Bone marrow (tissue), 2 donors: ENCODE measurements around the gene GNPAT.

ENCODE experiments used
- DNase-seq, 2 donors: peaks; one replicate each; lab custom pipeline; 2025; lab: John Stamatoyannopoulos, UW

The GNPAT gene

GRCh38 chr1:231213831-231214573, 27.0 kb upstream of the GNPAT start:
- DNase-seq, result no peak

DNA sequence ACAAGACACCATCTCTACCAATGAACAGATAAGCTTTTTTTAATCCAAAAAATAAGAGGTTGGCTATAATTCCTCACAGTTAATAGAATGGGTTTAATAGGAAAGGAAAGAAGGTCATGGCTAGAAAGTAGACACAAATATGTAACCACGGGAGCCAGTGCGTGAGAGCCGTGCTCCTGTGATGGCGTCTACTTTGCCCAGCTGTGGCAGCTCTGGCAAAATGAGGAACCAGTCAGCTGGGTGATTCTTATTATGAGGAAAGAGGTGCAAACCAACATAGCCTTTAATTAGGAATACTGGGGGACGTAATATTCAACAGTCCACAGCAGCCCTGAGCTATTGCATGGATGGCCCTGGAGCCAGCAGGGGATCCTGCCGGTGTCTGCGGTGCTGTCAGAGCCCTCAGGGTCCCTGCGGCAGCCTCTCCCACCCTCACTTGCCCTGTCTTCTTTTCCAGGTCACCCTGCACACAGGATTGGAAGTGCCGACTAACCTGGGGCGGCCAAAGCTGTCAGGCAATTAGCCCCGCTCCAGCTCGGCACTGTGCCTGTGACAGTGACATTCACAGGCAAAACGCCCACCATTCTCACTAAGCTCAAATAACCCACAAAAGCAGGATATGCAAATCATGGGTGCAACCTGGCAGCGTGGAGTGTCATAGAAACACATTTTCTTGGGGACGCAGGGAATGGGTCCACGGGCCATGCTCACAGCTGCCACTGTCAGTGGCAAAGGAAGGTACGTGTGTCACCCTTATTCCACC, 25.9 kb upstream of the GNPAT start:
- DNase-seq, result peak in 1 of 2 donors; percentile 16

DNA sequence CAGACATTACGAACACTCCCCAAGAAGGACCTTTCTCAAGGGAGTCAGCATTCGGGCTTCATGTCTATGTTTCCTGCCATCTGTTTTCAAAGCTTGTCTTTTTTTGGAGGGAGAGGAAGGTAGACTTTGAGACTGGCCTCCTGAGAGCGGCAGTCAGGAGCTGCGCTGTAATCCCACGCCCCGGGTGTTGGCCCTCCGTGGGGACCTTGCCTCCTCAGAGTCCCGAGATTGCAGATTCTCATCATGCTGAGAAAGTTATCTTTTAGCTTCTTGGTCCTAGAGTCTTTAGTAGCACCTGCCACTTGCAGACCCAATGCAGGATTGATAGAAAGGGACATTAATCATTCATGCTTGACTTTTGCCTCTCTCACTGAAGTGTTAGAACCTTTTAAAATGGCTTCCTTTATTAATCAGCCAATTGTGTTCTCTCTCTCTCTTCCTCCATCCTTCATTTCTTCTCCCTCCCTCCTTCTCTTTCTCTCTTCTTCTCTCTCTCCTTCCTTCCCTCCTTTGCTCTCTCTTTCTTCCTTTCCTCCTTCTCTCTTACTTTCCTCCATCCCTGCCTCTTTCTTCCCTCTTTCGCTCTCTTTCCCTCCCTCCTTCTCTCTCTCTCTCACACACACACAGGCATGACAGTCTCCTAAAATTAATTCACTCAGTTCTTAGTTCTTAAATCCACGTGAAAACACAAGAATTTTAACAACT, 25.2 kb upstream of the GNPAT start:
- no peak for DNase-seq

DNA sequence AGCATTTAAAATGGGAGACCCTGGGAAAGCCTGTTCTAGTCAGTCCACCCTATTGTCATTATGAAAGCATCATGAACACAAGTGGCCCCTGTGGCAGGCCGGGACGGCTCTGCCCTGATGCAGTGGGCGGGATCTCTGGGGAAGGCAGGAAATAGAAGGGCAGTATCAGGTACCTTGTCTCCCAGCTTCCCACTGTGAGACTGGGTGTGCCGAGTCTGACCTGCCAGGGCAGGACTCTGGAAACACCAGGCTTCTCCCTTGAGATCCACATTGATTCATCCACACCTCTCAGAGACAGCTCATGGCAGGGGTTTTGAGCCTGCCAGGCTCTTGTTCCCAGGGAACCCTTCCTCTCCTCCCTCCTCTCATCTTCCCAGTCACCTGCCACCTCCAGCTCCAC, 24.5 kb upstream of the GNPAT start:
- DNase-seq, result no peak

- no peak for DNase-seq
Observed at GRCh38 chr1:231217056-231217455, 24.0 kb upstream of the GNPAT start.

GRCh38 chr1:231218078-231218477, 22.9 kb upstream of the GNPAT start:
- DNase-seq, result no peak

DNA sequence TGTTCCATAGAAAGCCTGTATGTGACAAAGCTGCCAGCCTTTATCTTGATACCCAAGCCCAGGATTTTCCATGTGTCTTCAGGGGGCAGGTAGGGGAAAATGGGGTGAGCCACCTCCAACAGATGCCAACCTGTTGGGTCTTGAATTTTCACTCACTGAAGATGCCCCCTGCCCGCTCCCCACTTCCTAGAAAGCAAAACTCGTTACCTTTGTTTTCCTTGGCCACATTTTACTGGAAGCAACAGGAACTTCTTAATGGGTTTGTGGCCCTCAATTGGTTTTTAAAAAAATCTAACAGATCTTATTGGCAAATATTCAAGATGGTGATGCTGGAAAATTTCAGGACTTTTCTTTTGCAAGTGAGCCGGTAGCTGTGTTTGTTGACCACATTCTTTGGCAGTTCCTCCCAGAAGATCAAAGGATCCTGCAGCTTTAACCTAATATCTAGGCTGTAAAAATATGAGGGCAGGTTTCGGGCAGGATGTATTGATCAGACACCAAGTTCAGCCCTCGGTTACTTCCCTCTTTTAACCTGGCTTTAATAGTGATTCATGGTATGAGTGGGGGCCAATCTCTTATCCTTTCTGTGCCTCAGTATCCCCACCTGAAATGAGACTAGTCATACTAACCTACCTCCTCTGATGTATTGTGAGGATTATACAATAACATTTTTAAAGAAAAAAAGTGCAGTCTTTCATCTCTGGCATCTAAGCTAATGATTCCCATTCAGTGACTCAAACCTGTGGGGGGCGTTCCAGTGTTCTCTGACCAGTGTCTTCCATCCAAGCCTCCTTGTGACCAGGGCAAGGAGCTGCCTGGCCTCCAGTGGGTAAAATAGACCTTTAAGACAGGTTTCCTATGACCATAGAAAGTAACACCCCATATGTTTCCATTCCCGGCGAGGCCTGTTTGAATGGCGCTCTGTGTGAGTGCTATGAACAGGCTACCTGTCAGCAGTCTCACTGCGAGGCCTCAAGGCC, 21.3 kb upstream of the GNPAT start:
- no peak for DNase-seq

DNA sequence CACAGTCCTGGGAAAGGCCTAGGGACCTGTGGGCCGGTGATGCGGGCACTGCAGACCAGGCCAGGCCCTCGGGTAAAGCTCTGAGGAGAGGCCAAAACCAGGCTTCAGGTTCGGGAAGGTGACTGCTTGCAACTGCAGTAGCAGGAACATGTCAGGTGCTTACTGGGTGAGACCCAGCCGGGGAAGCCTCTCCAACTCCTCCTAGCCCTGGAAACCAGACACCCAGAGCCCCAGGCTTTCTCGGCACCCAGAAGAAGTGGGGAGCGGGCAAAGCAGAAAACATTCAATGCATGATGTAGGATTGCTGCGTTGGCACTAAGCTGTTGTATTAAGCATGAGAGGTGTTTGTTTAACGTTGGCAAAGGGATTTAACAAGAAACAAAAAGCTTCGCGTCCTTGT, 20.2 kb upstream of the GNPAT start:
- DNase-seq, result no peak

GRCh38 chr1:231226156-231226555, 14.9 kb upstream of the GNPAT start:
- no peak for DNase-seq

DNA sequence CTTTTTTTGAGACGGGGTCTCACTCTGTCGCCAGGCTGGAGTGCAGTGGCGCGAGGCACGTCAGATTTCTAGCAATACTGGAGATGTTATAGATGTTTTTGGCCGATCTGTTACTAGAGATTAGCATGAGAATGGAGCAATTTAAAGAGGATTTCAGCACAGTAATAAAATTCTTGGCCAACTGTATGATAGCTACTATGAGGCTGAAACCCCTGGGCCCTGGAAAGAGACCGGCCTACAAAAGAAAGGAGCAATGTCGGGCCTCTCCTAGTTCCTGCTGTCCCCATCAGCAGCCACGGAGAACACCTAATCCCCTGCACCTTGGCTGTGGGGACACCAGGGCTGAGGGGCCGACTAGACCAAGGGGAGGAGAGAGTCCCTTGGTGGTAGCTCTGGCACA, 9.5 kb upstream of the GNPAT start:
- DNase-seq, result no peak

DNA sequence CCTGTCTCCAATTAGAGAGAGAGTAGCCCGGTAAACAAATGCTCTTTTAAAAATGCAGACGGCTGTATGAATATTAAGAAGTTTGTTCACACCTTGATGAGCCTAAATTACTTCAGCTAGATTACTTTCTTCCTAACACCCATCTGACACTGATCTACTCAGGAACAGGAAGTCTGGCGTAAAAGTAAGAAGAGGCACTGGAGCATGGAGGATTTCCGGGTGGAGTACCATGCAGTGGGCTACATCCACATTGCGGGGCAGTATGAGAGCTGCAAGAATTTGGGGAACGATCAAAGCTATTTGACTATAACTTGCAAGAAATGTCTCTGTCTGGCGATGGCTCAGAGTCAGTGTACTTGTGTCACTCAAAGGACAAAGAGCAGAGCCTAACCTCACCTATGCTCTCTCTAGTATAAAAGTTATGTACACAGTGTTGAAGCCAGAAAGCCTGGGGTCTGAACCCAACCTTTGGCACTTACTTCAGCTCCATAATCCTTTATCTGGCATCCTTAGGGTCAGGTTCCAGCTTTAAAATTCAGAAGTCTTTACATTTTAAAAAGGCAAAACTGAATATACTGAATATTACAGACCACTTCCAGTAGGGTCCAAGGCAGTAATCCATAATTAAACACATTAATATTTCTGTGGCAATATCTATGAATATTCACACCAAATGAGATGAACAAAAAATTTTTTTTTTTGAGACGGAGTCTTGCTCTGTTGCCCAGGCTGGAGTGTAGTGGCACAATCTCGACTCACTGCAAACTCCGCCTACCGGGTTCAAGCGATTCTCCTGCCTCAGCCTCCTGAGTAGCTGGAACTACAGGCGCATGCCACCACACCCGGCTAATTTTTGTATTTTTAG, 7.9 kb upstream of the GNPAT start:
- DNase-seq, result no peak

GRCh38 chr1:231233735-231234417, 7.1 kb upstream of the GNPAT start:
- DNase-seq, result no peak

DNA sequence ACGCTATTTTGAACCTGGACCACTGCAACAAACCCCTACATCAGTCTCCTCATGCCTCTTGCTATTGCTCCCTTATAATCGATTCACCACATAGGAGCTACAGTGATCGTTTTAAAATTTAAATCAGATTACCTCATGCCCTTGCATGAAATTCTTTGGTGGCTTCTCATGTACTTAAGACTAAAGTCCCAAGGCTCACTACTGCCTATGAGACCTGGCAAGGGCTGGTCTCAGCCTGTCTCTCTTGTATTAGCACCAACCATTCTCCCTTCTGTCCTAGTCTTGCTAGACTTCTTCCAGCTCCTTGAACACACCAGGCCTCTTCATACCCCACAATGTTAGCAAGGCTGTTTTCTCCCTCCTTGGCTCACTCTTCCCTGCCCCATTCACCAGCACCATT, 6.5 kb upstream of the GNPAT start:
- DNase-seq, result no peak

DNA sequence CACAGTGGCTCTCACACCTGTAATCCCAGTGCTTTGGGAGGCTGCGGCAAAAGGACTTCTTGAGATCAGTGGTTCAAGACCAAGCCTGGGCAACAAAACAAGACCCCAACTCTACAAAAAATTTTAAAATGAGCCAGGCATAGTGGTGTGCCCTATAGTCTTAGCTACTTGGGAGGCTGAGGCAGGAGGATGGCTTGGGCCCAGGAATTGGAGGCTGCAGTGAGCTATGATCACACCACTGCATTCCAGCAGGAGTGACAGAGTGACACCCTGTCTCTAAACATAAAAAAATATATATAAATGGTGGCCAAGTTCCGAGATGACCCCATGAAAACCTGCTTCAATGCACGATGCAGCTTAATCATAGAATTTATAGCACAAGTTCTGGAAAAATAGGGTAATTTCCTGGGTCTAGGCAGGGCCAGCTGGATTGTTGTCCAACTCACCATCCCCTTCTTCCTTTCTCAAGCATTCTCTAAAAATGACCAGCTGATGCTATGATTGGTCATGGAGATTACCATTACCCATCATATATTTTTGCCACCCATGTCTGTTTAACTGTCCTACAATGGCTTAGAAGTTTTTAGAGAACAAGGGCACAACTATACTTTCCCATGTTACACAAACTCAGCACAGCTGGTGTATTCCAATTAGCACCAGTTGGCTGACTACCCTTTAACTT, 5.3 kb upstream of the GNPAT start:
- DNase-seq, result no peak

DNA sequence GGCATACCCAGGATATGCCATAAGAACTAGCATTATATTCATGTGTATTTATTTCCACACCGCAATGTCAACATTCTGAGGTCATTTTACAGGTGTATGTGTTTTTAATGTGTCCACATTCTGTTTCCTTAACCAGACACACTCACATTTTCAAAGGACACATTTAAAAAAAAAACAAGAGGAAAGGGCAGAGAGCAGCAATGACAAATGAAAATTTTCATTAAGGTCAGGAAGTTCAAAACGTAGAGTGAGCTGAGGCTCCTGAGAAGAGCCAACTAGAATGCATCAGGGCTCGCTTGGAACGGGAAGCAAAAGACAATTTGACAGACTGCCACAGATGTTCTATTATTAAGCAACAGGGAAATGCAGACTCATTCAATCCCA, 4.8 kb upstream of the GNPAT start:
- DNase-seq, result peak in 1 of 2 donors; percentile 36

- no peak for DNase-seq
Observed at GRCh38 chr1:231236938-231237337, 4.1 kb upstream of the GNPAT start.

GRCh38 chr1:231238298-231238697, 2.7 kb upstream of the GNPAT start:
- no peak for DNase-seq

GRCh38 chr1:231240531-231240882, 505 bp upstream of the GNPAT start:
- DNase-seq, result no peak

DNA sequence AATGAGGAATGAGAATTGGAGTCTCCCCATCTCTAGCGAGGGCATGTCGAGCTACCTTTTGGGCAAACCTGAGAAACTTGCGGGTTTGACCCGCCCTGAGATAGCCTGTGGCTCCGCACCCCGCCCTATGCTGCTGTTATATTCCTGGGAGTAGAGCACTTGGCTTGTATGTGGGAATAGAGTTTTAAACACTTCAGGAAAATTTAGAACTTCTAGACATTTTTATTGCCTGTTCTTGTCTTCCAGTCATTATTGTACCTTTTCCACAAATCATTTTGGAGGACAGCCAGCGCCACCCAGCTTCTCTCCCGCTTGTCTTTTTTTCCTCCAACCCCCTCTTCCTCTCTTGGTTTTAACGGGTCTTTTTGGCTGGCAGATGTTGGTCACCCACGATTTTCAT, 738 bp downstream of the GNPAT start:
- DNase-seq, result peak in 1 of 2 donors; percentile 34
